ENCODE data around the gene NFIA. TPM values are rescaled to one million over a fixed set of nuclear protein-coding genes. Genes with fewer than 3 reads are reported as not detected.

NFIA gene
- total and polyA plus RNA-seq, 10 of the 15 experiments (the other 5 are each of a cell fraction or from before 2014, with no cell fraction given), result 0.10 to 0.16 TPM; not detected in 8

DNA sequence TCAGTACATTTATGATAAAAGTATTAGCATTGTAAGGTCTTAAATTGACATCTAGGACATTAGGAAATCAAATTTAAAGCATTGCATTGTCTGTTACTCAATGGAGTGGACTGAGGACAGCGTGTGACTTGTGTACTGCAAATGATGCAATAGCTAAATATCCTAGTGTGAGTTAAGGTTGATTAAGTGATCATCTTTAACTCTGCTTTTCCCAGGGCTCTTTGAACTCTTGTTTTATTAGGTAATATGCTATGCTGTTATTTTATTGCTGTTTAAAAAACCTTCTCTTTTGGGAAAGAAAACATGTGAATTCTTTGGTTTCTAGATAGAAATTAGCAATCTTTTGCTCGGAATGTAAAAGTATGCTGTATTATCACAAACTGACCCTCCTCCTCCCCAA is 38.6 kb downstream of the NFIA start (continued):
- TF ChIP-seq, protein P1, sequence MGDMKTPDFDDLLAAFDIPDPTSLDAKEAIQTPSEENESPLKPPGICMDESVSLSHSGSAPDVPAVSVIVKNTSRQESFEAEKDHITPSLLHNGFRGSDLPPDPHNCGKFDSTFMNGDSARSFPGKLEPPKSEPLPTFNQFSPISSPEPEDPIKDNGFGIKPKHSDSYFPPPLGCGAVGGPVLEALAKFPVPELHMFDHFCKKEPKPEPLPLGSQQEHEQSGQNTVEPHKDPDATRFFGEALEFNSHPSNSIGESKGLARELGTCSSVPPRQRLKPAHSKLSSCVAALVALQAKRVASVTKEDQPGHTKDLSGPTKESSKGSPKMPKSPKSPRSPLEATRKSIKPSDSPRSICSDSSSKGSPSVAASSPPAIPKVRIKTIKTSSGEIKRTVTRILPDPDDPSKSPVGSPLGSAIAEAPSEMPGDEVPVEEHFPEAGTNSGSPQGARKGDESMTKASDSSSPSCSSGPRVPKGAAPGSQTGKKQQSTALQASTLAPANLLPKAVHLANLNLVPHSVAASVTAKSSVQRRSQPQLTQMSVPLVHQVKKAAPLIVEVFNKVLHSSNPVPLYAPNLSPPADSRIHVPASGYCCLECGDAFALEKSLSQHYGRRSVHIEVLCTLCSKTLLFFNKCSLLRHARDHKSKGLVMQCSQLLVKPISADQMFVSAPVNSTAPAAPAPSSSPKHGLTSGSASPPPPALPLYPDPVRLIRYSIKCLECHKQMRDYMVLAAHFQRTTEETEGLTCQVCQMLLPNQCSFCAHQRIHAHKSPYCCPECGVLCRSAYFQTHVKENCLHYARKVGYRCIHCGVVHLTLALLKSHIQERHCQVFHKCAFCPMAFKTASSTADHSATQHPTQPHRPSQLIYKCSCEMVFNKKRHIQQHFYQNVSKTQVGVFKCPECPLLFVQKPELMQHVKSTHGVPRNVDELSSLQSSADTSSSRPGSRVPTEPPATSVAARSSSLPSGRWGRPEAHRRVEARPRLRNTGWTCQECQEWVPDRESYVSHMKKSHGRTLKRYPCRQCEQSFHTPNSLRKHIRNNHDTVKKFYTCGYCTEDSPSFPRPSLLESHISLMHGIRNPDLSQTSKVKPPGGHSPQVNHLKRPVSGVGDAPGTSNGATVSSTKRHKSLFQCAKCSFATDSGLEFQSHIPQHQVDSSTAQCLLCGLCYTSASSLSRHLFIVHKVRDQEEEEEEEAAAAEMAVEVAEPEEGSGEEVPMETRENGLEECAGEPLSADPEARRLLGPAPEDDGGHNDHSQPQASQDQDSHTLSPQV (IDR thresholded peaks at IDR 0.05), result no peak
- TF ChIP-seq, protein P2, sequence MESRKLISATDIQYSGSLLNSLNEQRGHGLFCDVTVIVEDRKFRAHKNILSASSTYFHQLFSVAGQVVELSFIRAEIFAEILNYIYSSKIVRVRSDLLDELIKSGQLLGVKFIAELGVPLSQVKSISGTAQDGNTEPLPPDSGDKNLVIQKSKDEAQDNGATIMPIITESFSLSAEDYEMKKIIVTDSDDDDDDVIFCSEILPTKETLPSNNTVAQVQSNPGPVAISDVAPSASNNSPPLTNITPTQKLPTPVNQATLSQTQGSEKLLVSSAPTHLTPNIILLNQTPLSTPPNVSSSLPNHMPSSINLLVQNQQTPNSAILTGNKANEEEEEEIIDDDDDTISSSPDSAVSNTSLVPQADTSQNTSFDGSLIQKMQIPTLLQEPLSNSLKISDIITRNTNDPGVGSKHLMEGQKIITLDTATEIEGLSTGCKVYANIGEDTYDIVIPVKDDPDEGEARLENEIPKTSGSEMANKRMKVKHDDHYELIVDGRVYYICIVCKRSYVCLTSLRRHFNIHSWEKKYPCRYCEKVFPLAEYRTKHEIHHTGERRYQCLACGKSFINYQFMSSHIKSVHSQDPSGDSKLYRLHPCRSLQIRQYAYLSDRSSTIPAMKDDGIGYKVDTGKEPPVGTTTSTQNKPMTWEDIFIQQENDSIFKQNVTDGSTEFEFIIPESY (IDR thresholded peaks at IDR 0.05), result no peak
- TF ChIP-seq TCF3 (IDR thresholded peaks at IDR 0.05; ENCODE audit: borderline replicate concordance, insufficient read depth, low read depth, low read length) (no peak), YY1 (IDR thresholded peaks at IDR 0.05; ENCODE audit: low read depth, low read length) (no peak), BACH1 (IDR thresholded peaks at IDR 0.05; ENCODE audit: borderline replicate concordance) (no peak), RELA (IDR thresholded peaks at IDR 0.05; ENCODE audit: borderline replicate concordance, partially characterized antibody) (no peak)

DNA sequence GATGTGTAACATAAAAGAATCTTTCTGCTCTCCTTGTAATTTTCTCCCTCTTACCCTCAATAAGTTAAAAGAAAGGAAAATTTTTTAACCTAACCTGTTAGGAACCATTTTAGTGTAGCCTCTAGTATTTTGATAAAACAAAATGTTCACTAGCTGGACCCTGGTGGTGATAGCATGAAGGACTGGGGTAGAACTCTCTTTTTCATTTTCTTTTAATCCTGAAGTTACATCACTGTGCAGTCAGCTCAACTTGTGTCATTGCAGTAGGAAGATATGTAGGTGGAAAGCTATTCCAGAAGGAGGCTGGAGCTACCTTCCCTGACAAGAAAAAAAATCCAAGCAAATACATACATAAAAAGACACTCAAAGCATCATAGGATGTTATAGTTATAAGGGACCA is 39.3 kb downstream of the NFIA start:
- H2AFZ ChIP-seq (ENCODE audit: control insufficient read depth, low read depth, low read length), result no peak overlapping the region
- H3K36me3 ChIP-seq (ENCODE audit: control insufficient read depth in 2 of 2, insufficient read depth in 2 of 2, low read length in 1 of 2), result no peaks in the 10 kb centered on the region
- DNase-seq (ENCODE audit: low read depth, low spot score), result no peak
- H3K4me1 ChIP-seq (ENCODE audit: control insufficient read depth, insufficient read depth, low read length), result no peaks in the 10 kb centered on the region
- POLR2A ChIA-PET, result no interaction called here
- no peak for ATAC-seq
- SMC1A ChIA-PET (ENCODE audit: uncharacterized antibody, unreplicated experiment), result no interaction called here
- H3K79me2 ChIP-seq (ENCODE audit: control insufficient read depth, insufficient read depth, low read length), result no peaks in the 10 kb centered on the region
- CTCF ChIA-PET, result no interaction called here
- no TSS peak for BruUV-seq (replicated peaks)
- no peak overlapping the region for H3K9ac ChIP-seq (ENCODE audit: control insufficient read depth, insufficient read depth, low read length)
- no peaks in the 10 kb centered on the region for H4K20me1 ChIP-seq (ENCODE audit: control insufficient read depth, insufficient read depth)
- FAIRE-seq, result no peak
- in situ Hi-C loops (cut with MboI), result no loop called here
- no peaks in the 10 kb centered on the region for H3K27me3 ChIP-seq (replicated peaks in 1 of 2; ENCODE audit: control insufficient read depth in 2 of 2, insufficient read depth in 2 of 2, low read length in 1 of 2)
- no peak overlapping the region for H3K4me3 ChIP-seq
- no peak overlapping the region for H3K27ac ChIP-seq (ENCODE audit: control insufficient read depth, insufficient read depth)
- intact Hi-C loops (cut with micrococcal nuclease; ENCODE audit: unreplicated experiment), result no loop called here
- RAD21 ChIA-PET (ENCODE audit: unreplicated experiment), result no interaction called here
- no peaks in the 10 kb centered on the region for H3K9me3 ChIP-seq (replicated peaks; ENCODE audit: control insufficient read depth, insufficient read depth, low read length)
- H3K4me2 ChIP-seq (ENCODE audit: control insufficient read depth, insufficient read depth), result no peak overlapping the region
- TF ChIP-seq, protein P3, sequence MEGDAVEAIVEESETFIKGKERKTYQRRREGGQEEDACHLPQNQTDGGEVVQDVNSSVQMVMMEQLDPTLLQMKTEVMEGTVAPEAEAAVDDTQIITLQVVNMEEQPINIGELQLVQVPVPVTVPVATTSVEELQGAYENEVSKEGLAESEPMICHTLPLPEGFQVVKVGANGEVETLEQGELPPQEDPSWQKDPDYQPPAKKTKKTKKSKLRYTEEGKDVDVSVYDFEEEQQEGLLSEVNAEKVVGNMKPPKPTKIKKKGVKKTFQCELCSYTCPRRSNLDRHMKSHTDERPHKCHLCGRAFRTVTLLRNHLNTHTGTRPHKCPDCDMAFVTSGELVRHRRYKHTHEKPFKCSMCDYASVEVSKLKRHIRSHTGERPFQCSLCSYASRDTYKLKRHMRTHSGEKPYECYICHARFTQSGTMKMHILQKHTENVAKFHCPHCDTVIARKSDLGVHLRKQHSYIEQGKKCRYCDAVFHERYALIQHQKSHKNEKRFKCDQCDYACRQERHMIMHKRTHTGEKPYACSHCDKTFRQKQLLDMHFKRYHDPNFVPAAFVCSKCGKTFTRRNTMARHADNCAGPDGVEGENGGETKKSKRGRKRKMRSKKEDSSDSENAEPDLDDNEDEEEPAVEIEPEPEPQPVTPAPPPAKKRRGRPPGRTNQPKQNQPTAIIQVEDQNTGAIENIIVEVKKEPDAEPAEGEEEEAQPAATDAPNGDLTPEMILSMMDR (IDR thresholded peaks at IDR 0.05 in 2 of 3, conservative IDR thresholded peaks at IDR 0.05 in 1 of 3; ENCODE audit: control insufficient read depth in 2 of 3, extremely low read depth in 1 of 3, insufficient read depth in 1 of 3, low read depth in 3 of 3, low read length in 3 of 3), result no peak
- TF ChIP-seq KLF5 (IDR thresholded peaks at IDR 0.05; ENCODE audit: partially characterized antibody), result no peak
- no peak for TF ChIP-seq ATF7 (IDR thresholded peaks at IDR 0.05; ENCODE audit: low read depth)
- TF ChIP-seq, protein P4, sequence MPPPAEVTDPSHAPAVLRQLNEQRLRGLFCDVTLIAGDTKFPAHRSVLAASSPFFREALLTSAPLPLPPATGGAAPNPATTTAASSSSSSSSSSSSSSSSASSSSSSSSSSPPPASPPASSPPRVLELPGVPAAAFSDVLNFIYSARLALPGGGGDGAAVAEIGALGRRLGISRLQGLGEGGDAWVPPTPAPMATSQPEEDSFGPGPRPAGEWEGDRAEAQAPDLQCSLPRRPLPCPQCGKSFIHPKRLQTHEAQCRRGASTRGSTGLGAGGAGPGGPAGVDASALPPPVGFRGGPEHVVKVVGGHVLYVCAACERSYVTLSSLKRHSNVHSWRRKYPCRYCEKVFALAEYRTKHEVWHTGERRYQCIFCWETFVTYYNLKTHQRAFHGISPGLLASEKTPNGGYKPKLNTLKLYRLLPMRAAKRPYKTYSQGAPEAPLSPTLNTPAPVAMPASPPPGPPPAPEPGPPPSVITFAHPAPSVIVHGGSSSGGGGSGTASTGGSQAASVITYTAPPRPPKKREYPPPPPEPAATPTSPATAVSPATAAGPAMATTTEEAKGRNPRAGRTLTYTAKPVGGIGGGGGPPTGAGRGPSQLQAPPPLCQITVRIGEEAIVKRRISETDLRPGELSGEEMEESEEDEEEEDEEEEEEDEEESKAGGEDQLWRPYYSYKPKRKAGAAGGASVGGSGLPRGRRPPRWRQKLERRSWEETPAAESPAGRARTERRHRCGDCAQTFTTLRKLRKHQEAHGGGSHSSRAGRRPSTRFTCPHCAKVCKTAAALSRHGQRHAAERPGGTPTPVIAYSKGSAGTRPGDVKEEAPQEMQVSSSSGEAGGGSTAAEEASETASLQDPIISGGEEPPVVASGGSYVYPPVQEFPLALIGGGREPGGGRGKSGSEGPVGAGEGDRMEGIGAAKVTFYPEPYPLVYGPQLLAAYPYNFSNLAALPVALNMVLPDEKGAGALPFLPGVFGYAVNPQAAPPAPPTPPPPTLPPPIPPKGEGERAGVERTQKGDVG (CRISPR knock-in tag; IDR thresholded peaks at IDR 0.05), result no peak
- no peak for TF ChIP-seq ZNF207 (IDR thresholded peaks at IDR 0.05; ENCODE audit: borderline replicate concordance)
- no peak for TF ChIP-seq NRF1 (conservative IDR thresholded peaks at IDR 0.05; ENCODE audit: low read depth, low read length)

All from GM12878 (cell line).